ENCODE measurements around the gene TUFT1.
"Not testable (repeated sequence)": the region's sequence is repeated elsewhere in the genome, so short reads cannot be mapped to it uniquely, and the experiment has no call there.

Gene TUFT1

DNA sequence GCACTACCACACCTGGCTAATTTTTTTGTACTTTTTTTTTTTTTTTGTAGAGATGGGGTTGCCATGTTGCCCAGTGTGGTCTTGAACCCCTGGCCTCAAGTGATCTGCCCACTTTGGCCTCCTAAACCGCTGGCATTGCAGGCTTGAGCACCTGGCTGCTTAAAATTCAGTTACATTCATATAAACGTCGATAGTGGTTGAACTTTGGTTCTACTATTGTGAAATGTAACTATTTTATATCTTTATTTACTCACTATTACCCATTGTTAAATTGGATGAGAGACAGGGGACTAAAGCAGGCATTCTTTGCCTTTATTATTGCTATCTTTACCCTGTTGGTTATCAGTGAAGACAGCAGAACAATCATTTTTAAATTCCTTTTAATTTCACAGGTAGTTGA is 77.9 kb downstream of the TUFT1 start:
- no peak for DNase-seq (ENCODE audit: low spot score)

- DNase-seq (ENCODE audit: low spot score) = no peak
These were observed 78.4 kb downstream of the TUFT1 start for GRCh38 chr1:151618470-151618869.

DNA sequence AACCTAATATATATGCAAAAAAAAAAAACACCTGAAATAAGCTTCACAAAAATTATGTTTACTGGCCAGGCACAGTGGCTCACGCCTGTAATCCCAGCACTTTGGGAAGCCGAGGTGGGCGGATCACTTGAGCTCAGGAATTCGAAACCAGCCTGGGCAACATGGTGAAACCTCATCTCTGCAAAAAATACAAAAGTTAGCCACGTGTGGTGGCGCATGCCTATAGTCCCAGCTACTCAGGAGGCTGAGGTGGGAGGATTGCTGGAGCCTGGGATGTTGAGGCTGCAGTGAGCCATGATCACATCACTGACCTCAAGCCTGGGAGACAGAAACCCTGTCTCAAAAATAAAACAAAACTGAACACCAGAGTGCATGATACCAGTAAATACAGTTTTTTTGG is 78.9 kb downstream of the TUFT1 start:
- not testable (repeated sequence) for DNase-seq (ENCODE audit: low spot score)

DNA sequence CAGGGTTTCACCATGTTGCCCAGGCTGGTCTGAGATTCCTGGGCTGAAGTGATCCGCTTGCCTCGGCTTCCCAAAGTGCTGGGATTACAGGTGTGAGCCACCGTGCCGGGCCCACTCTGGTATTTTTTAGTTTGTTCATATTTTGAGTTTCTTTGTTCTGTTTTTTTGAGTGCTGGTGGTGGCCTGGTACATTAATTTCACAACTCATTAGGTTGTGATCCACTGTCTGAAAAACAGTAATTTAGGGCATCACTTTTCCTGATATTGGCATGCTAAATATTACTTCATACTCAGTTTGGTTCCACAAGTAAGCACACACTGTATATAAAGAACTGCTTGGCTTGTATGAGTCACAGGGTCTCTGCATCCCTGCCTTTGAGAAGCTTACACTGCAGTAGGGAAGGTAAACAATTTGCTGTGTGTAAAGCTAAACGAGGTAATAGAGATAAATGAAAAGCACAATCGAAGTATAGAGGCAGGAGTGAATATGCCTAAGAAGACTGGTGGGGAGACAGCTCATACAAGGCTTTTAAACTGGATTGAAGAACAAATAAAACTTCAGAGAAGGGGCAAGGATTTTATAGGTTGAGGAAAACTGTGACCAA is 79.5 kb downstream of the TUFT1 start:
- DNase-seq (ENCODE audit: low spot score) = no peak

GRCh38 chr1:151620286-151620685 is 80.2 kb downstream of the TUFT1 start:
- no peak for DNase-seq (ENCODE audit: low spot score)

- DNase-seq (ENCODE audit: low spot score) = no peak
These were observed 81.2 kb downstream of the TUFT1 start for GRCh38 chr1:151621351-151621750.

DNA sequence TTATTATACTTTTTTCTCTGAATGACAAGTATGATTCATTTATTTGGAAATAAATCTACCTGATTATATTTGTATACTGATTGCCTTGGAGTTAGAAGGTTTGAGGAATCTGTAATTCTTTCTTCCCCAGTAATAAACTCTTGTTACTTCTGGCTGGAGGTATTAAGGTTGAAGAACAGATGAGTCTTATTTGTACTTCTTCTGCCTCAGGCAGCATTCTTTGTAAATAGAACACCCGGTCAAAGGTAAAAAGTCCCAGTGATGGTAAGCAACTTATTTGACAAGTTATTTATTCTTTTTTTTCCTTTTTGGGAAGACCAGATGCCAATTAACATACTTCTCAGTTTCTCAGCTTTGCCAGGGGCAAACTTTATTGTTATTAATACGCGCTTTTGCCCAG is 84.7 kb downstream of the TUFT1 start:
- no peak for DNase-seq (ENCODE audit: low spot score)

GRCh38 chr1:151626740-151627334 is 86.7 kb downstream of the TUFT1 start:
- DNase-seq (ENCODE audit: low spot score) = no peak

- DNase-seq (ENCODE audit: low spot score) = no peak
These were observed 89.2 kb downstream of the TUFT1 start for GRCh38 chr1:151629278-151629677.

All from globus pallidus (tissue), 1 donor.